ENCODE results near the gene GFAP.

The GFAP gene

DNA sequence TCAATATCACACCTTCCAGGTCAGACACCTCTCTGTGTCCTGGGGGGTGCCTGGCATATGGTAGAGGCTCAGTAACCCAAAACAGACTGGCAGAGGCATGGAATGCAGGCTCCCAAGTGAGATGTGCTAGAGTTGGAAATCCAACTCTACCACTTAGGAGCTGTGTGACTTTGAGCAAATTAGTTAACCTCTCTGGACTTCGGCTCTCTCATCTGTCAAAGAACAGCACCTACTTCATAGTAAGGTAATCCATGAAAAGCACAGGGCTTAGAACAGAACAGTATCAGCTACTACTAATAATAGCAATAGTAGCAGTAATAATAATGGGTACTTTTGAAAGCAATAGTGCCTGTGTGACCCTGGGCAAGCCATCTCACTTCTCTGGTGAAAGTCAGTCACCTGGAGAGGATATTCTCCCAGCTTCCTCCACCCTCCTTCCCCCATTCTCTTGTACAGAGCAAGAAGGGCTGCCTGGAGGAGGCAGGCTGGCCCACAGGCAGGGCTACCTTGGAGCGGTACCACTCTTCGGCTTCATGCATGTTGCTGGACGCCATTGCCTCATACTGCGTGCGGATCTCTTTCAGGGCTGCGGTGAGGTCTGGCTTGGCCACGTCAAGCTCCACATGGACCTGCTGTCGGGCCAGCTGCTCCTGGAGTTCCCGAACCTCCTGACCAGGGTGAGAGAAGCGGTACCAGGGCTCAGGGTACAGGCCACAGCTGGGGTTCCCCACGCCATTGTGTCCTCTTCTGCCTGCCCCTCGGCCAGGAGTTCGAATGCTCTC lies 2.3 kb downstream of the GFAP start:
- DNase-seq = no peak

DNA sequence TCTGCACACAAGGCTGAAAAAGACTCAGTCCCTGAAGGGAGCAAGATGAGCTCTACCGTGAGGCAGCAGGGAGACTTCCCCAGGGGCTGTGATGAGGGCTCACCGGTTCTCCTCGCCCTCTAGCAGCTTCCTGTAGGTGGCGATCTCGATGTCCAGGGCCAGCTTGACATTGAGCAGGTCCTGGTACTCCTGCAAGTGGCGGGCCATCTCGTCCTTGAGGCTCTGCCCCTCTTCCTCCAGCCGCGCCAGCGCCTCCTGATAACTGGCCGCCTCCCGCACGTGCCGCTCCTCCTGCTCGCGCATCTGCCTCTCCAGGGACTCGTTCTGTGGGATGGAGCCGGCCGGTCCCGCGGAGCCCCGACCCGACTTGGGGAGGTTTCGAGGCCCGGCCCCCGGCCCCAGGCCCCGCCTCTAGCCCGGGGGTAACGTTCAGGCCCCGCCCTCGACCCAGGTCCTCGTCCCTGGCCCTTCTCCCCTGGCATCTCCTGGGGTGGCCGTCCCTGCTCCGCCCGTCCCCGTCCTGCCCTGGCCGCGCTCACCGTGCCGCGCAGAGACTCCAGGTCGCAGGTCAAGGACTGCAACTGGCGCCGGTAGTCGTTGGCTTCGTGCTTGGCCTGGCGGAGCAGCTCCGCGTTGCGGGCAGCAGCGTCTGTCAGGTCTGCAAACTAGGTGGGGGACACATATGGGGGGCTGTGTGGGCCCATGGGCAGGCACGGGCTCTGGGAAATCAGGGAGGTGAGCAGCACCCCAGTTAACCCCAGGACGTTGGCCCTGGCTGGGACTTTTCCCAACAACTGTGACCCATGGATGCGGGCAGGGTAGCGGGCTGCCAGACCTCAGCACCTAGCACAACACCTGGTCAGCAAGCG lies 3.9 kb downstream of the GFAP start:
- DNase-seq = no peak

GRCh38 chr17:44910231-44911106 lies 4.8 kb downstream of the GFAP start:
- no peak for DNase-seq

DNA sequence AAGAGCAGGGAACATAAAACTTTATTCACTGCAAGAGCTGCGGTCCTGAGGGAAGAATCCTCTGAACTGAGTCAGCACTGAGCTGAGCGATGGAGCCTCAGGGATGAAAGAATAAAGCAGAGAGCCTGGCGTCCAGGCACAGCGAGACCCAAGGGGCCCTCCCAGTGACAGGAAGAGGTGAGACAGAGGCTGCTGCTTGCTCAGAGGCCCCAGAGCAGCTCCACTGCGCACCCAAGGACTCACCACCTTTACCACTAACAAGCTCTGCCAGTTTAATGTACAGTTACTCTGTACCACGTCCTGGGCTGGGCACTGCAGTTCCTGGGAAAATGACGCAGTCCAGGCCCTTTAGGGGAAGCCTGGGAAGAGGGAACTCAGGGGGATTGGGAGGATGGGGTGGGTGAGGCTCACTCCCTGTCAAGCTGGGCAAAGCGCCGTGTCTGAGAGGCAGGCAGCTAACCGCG lies 5.6 kb downstream of the GFAP start:
- no peak for DNase-seq

DNA sequence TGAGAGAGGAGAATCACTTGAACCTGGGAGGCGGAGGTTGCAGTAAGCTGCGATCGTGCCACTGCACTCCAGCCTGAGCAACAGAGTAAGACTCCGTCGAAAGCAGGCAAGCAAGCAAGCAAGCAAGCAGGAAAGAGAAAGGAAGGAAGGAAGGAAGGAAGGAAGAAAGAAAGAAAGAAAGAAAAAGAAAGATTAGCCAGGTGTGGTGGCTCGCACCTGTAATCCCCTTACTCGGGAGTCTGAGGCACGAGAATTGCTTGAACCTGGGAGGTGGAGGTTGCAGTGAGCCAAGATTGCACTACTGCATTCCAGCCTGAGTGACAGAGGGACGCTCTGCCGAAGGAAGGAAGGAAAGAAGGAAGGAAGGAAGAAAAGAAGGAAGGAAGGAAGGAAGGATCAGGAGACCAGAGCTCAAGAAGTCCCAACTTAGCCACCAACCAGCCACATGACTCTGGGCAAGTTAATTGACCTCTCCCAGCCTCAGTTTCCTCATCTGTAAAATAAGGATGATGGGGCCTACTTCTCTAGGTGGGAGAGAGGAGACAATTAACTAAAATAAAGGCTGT lies 6.5 kb downstream of the GFAP start:
- DNase-seq = no peak

- no peak for DNase-seq
These were observed 7.4 kb downstream of the GFAP start for GRCh38 chr17:44907729-44908470.

DNA sequence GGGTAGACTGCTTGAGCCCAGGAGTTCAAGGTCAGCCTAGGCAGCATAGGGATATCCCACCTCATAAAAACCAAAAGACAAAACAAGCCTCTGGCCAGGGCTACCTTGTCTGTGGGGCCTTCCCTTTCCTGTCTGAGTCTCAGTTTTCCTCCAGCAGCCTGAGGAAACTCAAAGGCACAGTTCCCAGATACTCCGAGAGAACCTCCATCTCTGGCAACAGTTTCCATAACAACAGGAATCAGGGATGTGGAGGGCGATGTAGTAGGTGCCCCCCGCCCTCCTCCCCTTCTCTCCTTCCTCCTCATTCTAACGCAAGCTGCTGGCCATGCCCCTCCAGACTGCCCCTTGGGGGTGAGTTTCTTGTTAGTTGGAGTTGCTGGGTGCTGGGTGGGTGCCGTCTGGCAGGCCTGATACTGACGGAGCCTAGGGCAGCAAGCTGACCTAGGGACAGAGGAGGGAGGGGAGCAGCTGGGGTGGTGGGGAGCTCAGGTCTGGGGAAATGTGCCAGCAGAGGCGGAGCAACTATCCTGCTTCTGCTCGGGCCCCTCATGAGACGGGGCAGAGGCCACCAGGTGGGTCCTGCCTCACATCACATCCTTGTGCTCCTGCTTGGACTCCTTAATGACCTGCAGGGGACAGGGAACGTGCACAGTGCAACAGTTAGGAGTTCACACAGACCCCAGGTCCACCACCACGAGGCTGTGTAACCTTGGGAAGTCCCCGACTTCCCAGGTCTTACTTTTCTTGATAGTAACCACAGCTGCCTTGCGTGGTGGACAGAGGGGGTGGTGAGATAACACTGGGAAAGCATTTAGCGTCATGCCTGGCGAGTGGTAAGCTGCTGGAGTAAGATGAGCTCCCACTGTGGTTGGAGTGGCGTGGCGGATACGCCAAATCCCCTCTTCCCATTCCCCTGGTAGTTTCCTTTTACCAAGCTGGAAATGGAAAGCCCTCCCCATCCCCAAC lies 8.3 kb downstream of the GFAP start:
- DNase-seq = no peak

- DNase-seq = no peak
These were observed 9.2 kb downstream of the GFAP start for GRCh38 chr17:44906010-44906646.

- DNase-seq = no peak
These were observed 10.0 kb downstream of the GFAP start for GRCh38 chr17:44905006-44906000.

- no peak for DNase-seq
These were observed 11.0 kb downstream of the GFAP start for GRCh38 chr17:44904001-44904984.

GRCh38 chr17:44903012-44903685 lies 12.2 kb downstream of the GFAP start:
- DNase-seq = no peak

DNA sequence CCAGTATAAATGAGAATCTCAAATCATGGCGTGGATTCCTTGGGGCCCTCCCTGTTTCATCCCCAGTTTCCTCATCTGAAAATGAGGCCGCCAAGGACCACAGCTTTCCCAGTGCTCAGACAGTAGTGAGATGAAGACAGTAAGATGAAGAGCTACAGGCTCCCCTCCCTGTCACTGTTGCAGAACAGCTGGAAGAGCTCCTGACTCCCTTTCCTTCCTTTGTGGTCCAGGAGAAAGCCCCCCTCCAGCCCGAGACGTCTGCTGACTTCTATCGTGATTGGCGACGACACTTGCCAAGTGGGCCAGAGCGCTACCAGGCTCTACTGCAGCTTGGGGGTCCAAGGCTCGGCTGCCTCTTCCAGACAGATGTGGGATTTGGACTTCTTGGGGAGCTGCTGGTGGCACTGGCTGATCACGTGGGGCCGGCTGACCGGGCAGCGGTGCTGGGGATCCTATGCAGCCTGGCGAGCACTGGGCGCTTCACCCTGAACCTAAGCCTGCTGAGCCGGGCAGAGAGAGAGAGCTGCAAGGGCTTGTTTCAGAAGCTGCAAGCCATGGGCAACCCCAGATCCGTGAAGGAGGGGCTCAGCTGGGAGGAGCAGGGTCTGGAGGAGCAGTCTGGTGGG lies 13.1 kb downstream of the GFAP start:
- no peak for DNase-seq

DNA sequence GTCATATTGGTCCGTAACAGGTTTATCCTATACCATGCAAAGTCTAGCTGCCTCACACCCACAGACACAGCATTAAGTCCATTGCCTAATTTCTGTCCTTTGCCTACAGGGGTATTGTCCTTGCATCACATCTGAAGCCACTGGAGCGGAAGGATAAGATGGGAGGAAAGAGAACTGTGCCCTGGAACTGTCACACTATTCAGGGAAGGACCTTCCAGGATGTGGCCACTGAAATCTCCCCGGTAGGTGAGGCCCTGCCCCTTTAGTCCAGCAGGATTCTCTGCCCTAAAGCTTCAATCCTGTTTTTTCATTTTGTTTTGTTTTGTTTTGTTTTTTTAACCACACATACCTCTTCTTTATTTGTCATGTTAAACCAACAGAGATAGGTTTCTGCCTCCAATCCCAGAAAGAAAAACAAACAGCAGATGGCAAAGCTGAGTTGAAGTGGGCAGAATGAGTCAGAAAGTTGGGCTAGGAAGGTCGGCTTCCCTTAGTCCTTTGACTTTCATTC lies 13.8 kb downstream of the GFAP start:
- DNase-seq = no peak

- peak; percentile 57 for DNase-seq
These were observed 14.4 kb downstream of the GFAP start for GRCh38 chr17:44900894-44901293.

- DNase-seq = peak; percentile 76
These were observed 16.1 kb downstream of the GFAP start, which contains the start of gene EFTUD2 for GRCh38 chr17:44899074-44899782. TSS of gene EFTUD2 (minus strand) at chr17:44899445. CDS start at chr17:44894521, 4,924 bp downstream.

GRCh38 chr17:44898768-44899073 lies 16.6 kb downstream of the GFAP start:
- DNase-seq = no peak
